Hepatic stellate cell (primary cell): ENCODE measurements around the gene WDR20.
"Not testable (repeated sequence)": the region's sequence is repeated elsewhere in the genome, so short reads cannot be mapped to it uniquely, and the experiment has no call there.

Experiments
- DNase-seq: peaks from one replicate; pipeline ENCODE4 v3.0.0; 2011; ENCODE audit warnings: low spot score

The WDR20 gene

DNA sequence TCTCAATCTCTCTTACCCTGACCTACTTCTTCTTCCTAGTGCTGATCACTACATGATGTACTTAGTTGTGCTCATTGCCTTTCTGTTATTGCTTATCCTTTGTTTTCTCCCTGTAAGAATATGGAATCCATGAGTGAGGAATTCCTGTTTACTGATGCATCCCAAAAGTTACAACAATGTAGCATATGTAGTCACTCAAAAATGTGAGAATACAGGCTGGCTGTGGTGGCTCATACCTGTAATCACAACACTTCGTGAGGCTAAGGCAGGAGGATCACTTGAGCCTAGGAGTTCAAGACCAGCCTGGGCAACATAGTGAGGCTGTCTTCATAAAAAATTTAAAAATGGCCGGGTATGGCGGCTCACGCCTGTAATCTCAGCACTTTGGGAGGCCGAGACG, 8.0 kb upstream of the WDR20 start:
- DNase-seq: no peak

DNA sequence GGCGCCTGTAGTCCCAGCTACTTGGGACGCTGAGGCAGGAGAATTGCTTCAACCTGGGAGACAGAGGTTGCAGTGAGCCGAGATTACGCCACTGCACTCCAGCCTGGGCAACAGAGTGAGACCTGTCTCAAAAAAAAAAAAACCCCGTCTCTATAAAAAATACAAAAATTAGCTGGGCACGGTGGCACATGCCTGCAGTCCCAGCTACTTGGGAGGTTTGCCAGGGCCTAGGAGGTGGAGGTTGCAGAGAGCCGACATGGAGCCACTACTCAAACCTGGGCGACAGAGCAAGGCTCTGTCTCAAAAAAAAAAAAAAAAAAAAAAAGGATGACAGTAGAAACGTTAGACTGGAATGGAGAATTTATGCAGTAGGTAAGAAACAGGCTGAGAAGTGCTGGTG, 5.7 kb upstream of the WDR20 start:
- DNase-seq: not testable (repeated sequence)

DNA sequence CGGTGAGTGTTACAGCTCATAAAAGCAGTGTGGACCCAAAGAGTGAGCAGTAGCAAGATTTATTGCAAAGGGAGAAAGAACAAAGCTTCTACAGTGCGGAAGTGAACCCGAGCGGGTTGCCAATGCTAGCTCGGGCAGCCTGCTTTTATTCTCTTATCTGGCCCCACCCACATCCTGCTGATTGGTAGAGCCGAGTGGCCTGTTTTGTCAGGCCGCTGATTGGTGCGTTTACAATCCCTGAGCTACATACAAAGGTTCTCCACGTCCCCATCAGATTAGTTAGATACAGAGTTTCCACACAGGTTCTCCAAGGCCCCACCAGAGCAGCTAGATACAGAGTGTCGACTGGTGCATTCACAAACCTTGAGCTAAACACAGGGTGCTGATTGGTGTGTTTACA, 5.0 kb upstream of the WDR20 start:
- DNase-seq: not testable (repeated sequence)

DNA sequence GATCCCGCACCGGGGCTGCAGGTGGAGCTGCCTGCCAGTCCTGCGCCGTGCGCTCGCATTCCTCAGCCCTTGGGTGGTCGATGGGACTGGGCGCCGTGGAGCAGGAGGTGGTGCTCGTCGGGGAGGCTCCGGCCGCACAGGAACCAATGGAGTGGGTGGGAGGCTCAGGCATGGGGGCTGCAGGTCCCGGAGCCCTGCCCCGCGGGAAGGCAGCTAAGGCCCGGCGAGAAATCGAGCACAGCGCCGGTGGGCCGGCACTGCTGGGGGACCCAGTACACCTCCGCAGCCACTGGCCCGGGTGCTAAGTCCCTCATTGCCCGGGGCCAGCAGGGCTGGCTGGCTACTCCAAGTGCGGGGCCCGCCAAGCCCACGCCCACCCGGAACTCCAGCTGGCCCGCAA, 4.2 kb upstream of the WDR20 start:
- not testable (repeated sequence) for DNase-seq

DNA sequence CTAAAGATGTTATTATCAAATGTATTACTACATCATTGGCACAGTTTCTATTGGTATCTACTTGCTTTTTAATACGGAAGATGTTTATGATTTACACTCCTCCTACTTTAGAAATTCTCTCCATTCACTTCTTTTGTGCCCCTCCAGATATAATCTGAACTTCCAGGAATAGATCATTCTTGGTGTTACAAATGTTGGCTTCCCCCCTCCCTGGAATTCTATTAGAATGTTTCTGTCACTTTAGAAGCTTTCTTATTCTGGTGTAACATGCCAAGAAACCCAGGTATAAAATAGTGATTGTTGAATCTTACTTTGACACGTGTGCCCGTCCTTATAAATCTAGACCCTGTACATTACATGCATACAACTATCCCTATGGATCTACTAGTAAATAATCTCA, 1.2 kb upstream of the WDR20 start:
- DNase-seq: no peak

DNA sequence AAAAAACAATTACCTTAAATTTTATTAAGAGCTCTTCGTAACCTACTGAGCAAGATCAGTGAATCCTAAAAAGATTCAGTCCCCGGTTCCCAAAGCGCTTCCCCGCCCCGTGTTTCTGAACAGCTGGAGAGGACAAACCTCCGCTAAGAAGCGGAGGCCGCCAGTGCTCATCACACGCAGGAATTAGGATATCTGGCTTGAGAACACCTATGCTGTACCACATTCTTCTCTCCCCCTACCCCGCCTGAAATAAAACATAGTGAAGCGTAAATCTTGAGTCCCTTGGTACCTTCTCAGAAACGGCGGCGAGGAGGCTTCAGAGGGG, 774 bp upstream of the WDR20 start:
- DNase-seq: peak; percentile 22

DNA sequence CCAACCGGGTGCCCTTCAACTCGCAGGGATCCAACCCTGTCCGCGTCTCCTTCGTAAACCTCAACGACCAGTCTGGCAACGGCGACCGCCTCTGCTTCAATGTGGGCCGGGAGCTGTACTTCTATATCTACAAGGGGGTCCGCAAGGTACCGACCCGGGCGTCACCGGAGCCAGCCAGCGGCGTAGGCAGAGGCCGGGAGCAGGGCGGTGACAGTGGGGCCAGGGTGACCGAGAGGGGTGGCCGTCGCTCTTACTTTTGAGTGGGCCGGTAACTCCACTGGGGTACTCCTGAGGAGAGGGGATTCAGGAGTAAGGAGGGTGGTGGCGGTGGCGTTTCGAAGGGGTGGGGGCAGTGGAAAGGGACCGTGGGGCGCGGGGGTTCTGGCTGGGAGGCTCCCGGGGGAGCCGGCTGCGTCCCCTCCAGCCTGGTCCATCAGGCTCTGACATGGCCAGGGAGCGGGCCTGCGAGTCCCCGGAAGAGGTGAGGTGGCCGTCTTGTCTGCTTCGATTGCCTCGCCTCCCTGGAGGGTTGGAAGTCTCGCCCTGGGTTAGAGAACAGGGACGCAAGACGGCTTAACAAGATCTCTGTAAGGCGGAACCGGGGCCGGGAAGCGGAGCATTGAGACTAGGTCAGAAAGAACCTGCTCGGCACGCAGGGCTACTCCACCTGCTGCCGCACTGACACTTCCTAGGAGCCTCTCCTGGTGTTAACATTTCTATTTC, 491 bp downstream of the WDR20 start:
- peak; percentile 48 for DNase-seq

DNA sequence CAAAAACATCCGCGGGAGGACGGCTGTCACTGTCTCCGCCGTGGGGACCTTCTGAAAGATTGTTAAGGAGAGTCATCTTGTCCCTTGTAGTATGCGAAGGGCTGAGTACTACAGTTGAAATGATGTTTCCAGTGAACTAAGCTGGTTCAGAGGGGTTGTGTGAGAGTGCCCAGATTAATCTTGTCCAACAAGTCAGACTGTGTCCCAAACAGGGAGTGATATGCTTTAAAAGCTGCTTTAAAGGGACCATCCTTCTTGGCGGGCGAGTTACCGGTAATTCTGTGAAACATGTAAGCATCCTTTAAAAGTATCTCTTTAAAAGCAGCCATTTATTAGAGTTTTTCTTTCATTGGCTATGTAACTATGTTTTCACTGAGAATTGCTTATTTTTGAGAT, 1.1 kb downstream of the WDR20 start:
- peak; percentile 27 for DNase-seq

DNA sequence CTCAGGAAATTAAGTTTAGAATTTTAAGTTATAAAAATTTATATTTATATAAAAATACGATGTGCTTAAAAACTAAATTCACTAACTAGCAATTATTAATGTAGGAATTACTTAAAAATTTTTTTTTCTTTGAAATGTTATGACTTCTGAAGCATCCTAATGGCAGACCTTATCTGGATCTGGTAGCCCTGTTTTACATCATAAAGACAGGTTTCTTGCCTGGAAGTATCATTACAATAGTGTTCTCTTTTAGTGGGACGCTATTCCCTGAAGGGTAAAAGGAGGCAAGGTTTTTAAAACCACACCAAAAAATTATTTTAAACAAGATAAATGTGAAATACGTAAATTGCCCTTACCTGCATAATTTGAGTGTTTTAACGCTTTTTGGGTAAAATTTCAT, 2.1 kb downstream of the WDR20 start:
- DNase-seq: no peak

DNA sequence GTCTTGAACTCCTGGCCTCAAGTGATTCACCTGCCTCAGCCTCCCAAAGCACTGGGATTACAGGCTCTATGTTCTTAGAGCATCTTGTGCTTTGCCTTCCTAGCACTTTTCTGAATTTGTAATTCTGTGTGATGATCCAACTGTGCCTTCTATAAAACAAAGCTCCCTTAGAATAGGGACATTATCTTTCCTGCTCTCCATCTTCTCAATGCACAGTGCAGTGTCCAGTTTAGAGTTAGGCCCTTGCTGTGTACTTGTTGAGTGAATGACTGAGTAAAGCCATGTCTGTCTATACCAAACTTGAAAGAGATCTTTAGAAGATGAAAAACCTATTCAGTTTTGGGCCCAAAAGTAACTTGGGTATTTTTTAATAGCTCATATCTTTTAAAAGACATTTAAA, 5.2 kb downstream of the WDR20 start:
- no peak for DNase-seq

DNA sequence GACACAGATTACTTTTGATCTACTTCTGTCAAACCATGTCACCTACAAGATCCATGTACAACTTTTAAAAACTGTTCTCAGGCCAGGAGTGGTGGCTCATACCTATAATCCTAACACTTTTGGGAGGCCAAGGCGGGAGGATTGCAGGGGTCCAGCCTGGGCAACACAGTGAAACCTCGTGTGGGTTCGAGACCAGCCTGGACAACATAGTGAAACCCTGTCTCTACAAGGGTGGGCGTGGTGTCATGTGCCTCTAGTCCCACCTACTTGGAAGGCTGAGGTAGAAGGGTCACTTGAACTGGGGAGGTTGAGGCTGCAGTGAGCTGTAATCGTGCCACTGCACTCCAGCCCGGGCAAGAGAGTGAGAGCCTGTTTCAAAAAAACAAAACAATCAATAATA, 5.7 kb downstream of the WDR20 start:
- DNase-seq: no peak

DNA sequence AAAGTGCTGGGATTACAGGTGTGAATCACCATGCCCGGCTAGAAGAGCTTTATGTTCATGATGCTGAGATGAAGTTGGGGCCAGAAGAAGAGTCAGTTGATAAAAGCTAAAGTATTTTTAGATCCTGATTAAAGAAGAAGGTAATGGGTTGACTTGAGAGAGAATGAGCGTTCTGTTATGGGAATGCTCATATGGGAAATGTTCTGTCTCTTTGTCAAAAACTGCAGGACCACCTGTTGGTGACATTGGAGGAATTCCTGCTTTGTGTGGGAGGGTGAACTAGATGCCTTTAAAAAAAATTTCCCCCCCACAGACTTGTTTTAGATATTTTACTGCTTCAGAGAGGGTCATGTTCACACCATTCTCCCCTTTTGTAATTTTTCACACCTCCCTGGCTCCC, 6.7 kb downstream of the WDR20 start:
- DNase-seq: no peak

DNA sequence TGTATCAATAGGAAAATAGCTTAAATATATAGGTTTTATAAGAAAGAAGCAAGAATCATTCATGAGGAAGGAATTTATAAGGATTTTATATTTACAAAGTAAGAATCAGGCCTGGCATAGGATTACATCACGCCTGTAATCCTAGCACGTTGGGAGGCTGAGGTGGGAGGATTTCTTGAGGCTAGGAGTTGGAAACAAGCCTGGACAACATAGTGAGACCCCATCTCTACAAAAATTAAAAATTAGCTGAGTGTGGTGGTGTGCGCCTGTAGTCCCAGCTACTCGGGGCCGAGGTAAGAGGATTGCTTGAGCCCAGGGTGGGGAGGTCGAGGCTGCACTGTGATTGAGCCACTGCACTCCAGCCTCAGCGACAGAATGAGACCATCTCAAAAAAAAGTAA, 10.4 kb downstream of the WDR20 start:
- DNase-seq: no peak

DNA sequence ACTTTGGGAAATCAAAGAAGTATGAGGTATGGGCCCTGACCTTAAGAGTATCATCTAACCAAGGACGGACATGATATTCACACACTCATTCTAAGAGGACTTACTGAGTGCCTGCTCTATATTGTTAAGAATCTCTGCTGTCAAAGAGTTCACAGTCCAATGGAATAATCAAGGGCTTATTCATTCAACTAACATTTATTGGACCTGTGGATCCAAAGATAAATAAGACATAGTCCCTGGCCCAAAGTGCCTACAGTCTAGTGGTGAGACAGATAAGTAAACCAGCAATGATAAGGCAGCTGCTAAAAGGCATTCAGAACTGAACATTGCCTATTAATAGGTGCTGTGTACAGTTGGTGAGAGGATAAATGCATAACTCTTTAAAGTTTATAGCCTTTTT, 11.0 kb downstream of the WDR20 start:
- DNase-seq: no peak

DNA sequence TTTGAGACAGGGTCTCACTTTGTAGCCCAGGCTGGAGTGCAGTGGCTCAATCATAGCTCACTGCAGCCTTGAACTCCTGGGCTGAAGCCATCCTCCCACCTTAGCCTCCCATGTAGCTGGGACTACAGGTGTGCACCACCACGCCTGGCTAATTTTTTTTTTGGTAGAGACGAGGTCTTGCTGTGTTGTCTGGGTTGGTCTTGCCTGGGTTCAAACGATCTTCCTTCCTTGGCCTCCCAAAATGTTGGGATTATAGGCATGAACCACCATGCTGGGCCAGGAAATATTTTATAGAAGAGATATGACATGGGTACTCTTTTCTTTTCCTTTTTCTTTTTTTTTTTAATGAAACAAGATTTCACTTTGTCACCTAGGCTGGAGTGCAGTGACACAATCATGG, 11.7 kb downstream of the WDR20 start:
- not testable (repeated sequence) for DNase-seq

DNA sequence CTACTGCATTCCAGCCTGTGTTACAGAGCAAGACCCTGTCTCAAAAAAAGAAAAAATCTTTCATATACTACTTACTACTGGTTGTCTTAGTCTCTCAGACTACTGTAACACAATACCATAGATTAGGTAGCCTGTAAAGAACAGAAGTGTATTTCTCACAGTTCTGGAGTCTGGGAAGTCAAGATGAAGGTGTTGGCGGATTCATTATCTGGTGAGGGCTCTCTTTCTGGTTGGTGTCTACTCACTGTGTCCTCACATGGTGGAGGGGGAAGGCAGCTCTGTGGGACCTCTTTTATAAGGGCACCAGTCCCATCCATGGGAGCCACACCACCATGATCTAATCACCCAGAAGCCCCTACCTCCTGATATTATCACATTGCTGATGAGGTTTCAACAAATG, 14.4 kb downstream of the WDR20 start:
- DNase-seq: no peak

DNA sequence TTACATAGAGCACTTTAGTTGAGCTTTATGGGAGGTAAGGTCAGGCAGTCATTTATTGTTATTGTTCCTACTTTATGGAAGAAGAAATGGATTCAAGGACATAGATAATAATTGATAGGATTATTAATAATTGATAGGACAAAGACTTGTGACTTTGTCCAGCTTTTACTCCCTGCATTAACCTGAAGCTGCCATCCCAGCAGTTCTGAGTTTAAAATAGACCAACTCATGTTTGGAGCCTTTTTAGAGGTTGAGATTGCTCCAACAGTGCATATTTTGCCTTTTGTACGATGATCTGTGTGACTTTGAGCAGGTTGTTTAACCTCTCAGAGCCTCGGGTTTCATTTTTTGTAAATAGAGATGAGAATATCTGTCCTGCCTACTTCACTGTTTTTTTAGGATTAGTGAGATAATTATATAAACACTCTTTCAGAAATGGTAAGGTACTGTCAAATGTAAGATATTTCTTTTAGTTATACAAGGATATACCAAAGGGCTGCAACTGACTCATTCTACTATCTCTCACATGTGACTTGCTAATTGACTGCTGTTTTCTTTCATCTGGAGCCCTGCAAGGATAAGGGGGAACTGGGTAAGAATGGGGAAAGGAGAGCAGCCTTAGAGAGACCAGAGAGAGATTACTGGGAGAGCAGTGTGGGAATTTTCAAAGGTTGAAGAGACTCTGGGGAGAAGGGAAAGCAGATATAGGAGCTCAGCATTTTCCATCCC, 15.3 kb downstream of the WDR20 start:
- peak; percentile 25 for DNase-seq

DNA sequence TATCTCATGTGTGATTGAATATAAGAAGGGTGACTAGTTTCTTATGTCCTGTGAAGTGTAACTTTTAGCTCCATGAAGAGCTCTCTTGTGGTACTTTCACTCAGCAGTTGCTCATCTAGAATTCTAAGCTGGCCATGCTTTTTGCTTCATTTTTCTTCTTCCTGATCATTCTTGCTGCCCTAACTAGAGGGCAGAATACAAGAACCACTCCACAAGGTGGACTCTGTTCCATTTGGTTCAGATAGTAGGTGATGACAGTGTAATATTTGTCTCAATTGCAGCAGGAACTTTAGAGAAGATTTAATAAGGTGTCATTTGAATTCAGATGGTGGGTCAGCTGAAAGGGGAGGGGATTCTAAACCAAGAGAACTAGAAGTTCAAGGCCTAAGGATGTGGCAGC, 17.6 kb downstream of the WDR20 start:
- DNase-seq: no peak

DNA sequence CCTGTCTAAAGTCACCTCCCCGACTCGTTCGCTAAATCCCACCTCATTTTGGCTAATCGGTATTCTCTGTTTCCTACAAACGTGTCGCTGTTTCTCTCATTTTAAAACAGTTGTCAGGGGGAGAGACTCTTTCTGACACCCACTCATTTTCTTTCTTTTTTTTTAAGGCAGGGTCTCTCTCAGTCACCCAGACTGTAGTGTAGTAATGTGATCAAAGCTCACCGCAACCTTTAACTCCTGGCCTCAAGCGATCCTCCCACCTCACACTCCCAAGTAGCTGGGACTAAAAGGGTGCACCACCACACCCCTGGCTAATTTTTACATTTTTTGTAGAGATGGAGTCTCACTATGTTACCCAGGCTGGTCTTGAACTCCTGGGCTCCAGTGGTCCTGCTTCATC, 19.1 kb downstream of the WDR20 start:
- no peak for DNase-seq

DNA sequence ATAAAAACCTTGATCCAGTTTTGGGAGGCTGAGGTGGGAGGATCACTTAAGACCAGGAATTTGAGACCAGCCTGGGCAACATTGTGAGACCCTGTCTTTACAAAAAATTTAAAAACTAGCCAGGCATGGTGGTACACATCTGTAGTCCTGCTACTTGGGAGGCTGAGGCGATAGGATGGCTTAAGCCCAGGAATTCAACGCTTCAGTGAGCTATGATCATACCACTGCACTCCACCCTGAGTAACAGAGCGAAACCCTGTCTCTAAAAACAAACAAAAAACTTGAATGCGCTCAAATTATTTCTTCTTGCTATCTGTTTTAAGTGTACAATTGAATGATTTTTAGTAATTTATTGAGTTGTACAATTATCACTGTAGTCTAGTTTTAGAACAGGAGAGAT, 20.1 kb downstream of the WDR20 start:
- DNase-seq: no peak

DNA sequence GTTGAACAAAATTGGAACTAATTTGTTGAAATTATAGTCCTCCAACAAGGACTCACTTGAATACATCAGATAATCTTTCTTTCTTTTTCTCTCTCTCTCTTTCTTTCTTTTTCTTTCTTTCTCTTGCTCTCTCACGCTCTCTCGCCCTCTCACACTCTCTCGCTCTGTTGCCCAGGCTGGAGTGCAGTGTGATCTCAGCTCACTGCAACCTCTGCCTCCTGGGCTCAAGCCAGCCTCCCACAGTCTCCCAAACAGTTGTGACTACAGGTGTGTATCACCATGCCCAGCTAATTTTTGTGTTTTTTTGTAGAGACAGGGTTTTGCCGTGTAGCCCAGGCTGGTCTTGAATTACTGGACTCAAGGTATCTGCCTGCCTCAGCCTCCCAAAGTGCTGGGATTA, 22.8 kb downstream of the WDR20 start:
- DNase-seq: no peak

DNA sequence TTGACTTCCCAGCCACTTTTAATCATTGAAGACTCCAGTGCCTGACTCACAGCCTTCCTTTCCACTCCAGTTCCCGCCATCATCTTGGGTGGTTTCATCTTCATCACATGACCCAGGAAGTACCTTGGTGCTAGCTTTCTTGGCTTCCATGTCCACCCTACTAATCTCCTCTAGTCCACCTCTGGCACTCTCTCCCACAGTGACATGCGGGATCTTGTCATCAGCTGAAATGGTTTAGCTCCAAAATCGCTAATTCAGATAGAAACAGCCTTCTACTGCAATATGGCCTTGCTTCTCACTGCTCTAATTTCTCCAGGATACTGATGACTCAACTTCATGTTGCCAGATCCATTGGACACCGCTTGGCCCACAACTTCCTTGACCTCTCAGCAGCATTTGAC, 24.5 kb downstream of the WDR20 start:
- peak; percentile 45 for DNase-seq

DNA sequence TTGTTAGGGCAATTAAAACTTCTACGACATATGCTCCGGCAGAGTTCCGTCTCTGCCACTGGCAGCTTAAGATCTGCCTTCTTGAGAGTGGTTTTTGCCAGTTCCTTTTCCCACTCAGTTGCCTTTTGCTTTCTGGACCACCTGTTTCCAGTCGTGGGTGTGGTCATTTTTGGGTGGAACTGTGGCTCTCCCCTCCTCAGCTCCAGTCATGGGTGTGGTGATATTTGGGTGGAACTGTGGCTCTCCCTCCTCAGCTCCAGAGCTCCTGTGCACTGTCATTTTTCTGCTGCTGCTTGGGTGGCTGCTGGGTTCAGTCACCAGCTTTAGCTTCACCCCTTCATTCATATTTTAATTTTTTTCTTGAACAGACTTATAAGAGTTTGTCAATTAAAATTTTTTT, 25.3 kb downstream of the WDR20 start:
- no peak for DNase-seq

DNA sequence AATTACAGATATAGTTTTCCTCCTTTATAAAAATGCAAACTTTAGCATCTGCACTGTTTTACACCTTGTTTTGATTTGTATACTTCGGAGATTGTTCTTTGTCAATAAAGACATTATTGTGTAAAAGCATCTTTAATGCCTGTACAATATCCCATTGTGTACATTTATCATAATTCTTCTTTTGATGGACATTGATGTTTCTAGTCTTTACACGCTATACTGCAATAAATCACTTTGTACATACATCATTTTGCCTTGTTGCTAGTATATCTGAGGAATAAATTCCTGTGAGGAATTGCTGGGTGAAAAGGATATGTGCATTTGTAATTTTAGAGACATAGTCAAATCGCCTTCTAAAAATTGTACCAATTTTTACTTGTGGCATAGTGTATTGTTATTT, 30.4 kb downstream of the WDR20 start:
- no peak for DNase-seq
